ENCODE results near the gene FBXO17.
"Not testable (repeated sequence)": the region's sequence is repeated elsewhere in the genome, so short reads cannot be mapped to it uniquely, and the experiment has no call there.

Gene FBXO17, protein sequence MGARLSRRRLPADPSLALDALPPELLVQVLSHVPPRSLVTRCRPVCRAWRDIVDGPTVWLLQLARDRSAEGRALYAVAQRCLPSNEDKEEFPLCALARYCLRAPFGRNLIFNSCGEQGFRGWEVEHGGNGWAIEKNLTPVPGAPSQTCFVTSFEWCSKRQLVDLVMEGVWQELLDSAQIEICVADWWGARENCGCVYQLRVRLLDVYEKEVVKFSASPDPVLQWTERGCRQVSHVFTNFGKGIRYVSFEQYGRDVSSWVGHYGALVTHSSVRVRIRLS

GRCh38 chr19:38975214-38975860 is at the start of gene FBXO17:
Gene FBXO17 (minus strand): TSS chr19:38975742. CDS start chr19:38950319, 25,423 bp downstream.
- no peak for DNase-seq

DNA sequence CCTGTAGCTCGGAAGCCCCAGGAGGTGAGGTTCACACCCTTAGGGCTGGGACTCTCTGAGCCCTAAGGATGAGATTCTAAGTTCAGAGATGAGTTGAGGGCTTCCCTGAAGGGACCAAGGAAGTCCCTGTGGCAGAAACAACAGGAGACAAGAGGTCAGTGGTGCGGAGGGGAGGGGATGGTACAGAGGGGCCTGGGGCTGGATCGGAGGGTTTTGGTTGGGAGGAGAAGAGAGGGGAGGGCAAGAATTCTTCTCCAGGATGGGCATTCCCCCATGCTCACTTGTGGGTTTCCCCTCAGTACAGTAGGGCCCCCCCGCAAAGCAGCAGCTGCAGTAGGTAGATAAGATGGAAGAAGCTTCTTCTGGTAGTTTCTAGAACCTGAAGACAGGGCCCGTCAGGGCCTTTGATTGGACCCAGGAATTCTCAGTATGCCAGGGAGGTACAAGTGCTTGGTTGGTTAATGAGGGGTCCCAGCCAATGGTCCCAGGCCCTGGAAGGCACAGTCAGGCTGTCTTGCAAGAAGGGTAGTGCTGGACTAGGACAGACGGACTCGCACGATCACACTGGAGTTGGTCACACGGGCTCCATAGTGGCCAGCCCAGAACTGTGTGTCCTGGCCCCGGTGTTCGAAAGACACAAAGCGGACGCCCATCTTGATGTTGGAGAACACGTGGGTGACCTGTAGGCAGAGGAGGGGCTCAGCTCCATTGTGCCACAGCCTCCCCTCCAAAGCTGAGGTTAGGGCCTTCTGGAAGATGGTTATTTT is 49.5 kb upstream of the FBXO17 start:
- no peak for DNase-seq

DNA sequence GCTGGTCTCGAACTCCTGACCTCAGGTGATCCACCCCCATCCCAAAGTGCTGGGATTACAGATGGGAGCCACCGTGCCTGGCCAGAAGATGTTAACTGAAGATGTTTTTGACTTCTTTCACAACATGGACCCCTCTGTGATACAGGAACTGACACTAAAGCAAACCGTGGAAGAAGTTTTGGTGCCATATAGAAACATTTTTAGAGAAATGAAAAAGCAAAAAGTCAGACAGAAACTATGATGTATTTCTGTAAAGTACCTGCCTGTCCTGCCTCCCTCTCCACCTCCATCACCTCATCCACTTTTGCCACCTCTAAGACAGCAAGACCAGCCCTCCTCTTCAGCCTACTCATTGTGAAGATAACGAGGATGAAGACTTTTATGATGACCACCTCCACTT is 45.5 kb upstream of the FBXO17 start:
- no peak for DNase-seq

GRCh38 chr19:39017646-39018045 is 42.1 kb upstream of the FBXO17 start:
- DNase-seq = no peak

DNA sequence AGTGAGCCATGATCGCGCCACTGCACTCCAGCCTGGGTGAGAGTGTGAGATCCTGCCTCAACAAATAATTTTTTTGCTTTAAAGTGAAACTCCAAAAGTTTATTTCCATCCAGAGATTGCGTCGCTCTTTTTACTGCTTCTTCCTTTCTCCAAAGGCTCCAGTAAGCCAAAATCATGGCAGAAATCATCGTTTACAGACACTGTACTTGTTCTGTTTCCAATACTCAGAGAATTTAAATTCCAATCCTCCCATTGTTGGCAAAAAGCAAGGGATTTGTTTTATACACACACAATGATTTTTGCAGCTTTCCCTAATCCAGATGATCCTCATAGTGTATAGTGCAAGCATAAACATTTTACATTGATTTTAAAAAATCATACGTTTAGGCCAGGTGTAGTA is 41.5 kb upstream of the FBXO17 start:
- no peak for DNase-seq

- no peak for DNase-seq
Measured at GRCh38 chr19:39014037-39014436, 38.5 kb upstream of the FBXO17 start.

GRCh38 chr19:39009001-39009400 is 33.5 kb upstream of the FBXO17 start:
- DNase-seq = no peak

DNA sequence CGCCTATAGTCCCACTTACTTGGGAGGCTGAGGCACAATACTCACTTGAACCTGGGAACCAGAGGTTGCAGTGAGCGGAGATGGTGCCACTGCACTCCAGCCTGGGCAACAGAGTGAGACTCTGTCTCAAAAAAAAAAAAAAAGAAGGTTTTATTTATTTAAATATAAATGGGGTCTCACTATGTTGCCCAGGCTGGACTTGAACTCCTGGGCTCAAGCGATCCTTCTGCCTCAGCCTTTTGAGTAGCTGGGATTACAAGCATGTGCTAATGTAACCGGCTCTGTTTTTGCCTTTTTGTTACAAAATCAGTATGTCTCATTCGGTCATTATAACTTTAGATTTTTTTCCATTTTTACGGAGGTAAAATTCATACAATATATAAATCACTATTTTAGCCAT is 32.6 kb upstream of the FBXO17 start:
- no peak for DNase-seq

GRCh38 chr19:39007096-39007495 is 31.6 kb upstream of the FBXO17 start:
- DNase-seq = no peak

GRCh38 chr19:39004403-39004802 is 28.9 kb upstream of the FBXO17 start:
- no peak for DNase-seq

DNA sequence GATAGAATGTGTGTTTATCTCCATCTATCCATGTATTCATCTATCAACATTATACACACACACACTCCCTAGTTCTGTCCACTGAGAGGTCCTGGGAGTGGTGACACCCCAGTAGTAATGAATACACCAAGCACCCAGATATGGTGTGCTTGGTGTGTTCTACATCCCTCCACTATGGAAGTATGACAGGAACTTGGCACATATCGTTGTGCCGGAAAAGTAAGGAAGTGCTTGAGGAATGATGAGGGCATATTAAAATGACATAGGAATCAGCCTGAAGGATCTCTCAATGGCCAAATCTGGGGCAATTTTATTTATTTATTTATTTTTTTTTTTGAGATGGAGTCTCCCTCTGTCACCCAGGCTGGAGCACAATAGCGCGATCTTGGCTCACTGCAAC is 28.3 kb upstream of the FBXO17 start:
- DNase-seq = no peak

- no peak for DNase-seq
Measured at GRCh38 chr19:39003188-39003587, 27.6 kb upstream of the FBXO17 start.

DNA sequence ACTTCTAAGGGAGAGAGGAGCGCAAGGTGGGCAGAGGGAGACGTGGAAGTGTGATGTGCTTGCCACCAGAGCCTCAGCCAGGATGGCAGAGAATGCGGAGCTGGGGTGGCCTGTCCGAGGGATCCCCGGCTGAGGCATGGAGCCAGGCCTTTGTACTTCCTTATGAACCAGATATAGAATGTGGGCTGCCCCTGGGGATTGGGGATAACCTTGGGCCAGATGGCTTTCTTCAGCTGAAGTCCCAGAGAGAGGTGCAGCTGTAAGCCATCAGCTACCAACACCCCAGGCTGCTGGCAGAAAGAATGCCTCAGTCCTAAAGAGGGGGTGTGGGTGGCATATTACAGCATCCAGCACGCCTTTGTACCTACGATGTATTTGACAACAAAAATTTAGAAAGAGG is 25.5 kb upstream of the FBXO17 start:
- DNase-seq = no peak

GRCh38 chr19:38997576-38997975 is 22.0 kb upstream of the FBXO17 start:
- DNase-seq = not testable (repeated sequence)

GRCh38 chr19:38993271-38993670 is 17.7 kb upstream of the FBXO17 start:
- no peak for DNase-seq

DNA sequence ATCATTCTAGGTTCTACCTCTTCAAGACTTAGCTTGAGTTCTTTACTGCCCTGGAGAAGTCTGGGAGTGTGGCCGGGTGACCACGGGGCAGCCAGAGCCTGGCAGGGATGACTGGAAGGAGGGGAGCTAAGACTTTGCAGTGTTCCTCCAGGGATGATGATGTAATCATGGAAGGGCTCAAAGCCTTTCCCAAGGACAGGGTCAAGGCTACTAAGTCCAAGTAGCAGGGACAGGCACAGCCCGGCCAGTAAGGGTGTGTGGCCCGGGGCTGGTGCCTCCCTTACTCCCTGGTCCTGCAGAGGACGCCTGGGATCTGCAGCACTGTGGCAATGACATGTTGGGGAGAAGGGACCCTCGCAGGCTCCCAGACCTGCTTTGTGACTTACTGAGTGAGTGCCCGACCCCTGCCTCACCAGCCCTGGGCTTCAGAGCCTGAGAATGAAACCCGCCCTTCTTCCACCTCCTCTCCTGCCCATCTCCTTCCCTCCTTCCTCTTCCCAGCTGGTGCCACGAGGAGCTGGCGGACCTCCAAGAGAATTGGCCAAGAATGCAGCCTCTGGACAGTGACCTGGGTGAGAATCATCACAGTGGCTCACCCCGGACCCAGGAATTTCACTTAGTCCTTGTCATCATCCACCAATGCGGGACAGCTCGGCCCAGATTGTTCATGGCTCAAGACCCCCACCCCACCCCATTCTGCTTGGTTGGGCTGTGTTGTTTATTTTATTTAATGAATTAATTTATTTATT is 15.6 kb upstream of the FBXO17 start:
- no peak for DNase-seq

DNA sequence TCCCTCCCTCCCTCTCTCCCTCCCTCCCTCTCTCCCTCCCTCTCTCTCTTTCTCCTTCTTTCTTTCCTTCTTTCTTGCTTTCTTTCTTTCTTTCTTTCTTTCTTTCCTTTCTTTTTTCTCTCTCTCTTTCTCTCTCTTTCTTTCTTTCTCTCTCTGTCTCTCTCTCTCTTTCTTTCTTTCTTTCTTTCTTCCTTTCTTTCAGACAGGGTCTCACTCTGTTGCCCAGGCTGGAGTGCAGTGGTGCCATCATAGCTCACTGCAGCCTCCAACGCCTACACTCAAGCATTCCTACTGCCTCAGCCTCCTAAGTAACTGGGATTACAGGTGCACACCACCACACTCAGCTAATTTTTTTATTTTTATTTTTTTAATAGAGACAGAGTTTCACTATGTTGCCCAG is 14.1 kb upstream of the FBXO17 start:
- not testable (repeated sequence) for DNase-seq

DNA sequence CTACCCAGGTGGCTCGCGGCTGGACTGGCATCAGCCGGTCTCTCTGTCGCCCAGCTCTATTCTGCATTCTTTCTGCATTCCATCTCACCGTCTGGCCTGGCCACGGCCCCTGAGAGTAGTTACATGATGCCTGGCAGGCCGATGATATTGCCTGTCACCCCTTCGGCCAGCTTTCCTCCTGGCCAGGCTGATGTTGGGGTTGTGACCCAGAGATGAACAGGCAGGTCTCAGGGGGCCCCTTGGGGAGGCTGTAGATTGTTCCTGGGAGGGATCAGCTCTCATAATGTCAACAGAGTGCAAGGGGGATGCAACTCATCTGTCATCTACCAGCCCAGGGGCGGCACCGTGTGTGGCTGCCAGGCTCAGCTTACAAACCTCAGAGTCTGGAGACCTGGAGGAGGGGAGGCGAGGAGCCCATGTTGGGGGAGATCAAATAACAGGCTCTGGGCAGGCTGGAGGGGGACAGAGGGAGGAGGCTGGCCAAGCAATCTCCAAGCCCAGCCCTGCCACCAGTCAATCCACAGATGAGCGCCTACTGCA is 13.6 kb upstream of the FBXO17 start:
- no peak for DNase-seq

DNA sequence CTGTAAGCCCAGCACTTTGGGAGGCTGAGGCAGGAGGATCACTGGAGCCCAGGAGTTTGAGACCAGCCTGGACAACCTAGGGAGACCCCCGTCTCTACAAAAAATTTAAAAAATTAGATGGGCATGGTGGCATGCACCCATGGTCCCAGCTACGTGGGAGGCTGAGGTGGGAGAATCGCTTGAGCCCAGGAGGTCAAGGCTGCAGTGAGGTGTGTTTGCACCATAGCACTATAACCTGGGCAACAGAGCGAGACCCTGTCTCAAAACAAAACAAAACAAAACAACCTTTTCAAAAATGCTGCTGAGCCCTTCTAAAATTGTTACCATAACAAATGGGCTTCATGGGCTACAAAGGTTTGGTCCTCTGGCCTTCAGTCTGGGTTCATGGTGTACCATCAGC is 13.1 kb upstream of the FBXO17 start:
- not testable (repeated sequence) for DNase-seq

DNA sequence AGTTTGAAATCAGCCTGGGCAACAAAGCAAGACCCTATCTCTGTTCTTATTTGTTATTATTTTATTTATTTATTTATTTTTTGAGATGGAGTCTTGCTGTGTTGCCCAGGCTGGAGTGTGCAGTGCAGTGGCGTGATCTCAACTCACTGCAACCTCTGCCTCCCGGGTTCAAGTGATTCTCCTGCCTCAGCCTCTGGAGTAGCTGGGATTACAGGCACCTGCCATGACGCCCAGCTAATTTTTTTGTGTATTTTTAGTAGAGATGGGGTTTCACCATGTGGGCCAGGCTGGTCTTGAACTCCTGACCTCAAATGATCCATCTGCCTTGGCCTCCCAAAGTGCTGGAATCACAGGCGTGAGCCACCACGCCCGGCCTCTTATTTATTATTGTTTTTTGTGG is 12.2 kb upstream of the FBXO17 start:
- DNase-seq = not testable (repeated sequence)

DNA sequence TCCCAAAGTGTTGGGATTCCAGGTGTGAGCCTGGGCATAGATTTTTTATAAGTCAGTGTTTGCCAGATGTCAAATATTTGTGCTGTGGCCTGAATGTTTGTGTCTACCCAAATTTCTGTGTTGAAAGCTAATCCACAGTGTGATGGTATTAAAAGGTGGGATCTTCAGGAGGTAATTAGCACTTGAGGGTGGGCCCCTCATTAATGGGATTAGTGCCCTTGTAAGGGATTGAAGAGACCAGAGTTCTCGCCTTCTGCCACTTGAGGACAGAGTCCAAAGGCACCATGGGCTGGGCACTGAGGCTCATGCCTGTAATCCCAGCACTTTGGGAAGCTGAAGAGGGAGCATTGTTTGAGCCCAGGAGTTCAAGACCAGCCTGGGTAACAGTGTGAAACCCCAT is 9.7 kb upstream of the FBXO17 start:
- no peak for DNase-seq

DNA sequence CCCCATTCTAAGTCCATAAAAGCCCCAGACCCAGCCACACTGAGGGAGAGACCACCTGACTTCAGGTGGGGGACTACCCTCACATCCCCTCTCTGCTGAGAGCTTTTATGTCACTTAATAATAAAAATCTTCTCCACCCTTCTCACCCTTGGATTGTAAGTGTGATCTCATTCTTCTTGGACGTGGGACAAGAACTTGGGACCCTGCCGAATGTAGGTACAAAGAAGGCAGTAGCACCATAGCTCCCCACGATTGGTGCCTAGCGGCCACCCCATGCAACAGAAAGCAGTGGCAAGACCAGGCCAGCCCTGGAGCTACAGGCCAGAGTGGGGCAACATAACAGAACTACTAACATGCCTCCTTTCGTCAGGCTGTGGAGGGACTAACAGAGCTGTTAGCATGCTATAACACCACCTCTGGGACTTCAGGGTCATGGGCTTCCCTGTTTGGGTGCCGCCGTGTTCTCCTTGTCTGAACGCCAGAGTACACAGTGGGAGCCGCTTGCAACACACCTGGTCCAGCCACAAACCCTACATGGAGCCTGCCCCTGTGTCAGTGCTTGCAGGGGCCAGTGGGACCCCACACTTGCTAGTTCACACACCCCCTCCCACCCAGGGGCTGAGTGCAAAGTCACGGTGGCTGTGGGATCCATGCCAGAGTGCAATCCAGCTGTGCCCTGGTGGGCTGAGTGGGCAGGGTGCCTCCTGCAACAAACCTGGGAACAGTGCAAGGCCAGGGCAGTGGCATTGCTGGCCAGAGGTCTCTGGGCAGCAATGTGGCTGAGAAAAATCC is 5.2 kb upstream of the FBXO17 start:
- no peak for DNase-seq

Data from activated CD8-positive, alpha-beta memory T cell treated with anti-CD3 and anti-CD28 coated beads for 24 hours (primary cell).